ENCODE measurements around the gene PPP6C.
"Not testable (repeated sequence)": the region's sequence is repeated elsewhere in the genome, so short reads cannot be mapped to it uniquely, and the experiment has no call there.

The PPP6C gene

DNA sequence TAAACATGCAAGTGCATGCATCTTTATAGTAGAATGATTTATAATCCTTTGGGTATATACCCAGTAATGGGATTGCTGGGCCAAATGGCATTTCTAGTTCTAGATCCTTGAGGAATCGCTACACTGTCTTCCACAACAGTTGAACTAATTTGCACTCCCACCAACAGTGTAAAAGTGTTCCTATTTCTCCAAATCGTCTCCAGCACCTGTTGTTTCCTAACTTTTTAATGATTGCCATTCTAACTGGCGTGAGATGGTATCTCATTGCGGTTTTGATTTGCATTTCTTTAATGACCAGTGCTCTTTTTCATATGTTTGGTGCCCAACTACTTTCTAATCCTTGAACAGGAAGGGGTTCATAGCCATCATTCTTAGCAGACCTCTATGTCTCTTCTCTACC lies 7.8 kb downstream of the PPP6C start:
- DNase-seq, result not testable (repeated sequence)

- DNase-seq, result no peak
These were observed 8.7 kb downstream of the PPP6C start for GRCh38 chr9:125180876-125181275.

DNA sequence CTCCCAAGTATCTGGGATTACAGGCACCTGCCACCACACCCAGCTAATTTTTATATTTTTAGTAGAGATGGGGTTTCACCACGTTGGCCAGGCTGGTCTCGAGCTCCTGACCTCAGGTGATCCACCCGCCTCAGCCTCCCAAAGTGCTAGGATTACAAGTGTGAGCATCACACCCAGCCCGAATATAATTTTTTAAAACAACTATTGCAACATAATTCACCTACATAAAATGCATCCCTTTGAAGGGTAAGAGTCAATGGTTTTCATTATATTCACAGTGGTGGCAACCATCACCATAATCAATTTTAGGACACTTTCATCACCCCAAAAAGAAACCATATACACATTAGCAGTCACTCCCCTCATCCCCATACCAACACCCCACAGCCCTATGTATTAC lies 9.8 kb downstream of the PPP6C start:
- not testable (repeated sequence) for DNase-seq

DNA sequence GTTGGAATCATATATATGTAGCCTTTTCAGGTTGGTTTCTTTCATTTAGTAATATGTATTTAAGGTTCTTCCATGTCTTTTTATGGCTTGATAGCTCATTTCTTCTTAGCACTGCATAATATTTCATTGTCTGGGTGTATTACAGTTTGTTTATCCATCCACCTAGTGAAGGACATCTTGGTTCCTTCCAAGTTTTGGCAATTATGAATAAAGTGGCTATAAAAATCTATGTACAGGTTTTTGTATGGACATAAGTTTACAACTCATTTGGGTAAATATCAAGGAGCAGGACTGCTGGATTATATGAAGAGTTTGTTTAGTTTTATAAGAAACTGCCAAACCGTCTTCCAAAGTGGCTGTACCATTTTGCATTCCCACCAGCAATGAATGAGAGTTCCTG lies 11.7 kb downstream of the PPP6C start:
- no peak for DNase-seq

DNA sequence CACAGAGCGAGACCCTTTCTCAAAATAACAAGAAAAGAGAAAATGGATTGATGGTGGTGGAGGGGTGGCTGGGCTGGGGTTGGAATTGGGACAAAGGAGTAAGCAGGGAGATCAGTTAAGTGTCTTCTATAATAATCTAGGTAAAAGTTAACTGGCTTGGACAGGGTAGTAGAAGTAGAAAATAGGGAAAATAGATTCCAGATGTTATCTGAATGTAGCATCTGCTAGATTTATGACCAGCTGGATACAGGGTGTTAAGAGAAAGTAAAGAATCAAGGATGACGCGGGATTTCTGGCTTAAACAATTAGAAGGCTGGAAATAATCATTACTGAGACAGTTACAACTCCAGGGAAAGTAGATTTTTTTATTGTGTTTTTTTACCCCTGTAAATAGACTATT lies 13.0 kb downstream of the PPP6C start:
- DNase-seq, result no peak

GRCh38 chr9:125172031-125172755 lies 17.4 kb downstream of the PPP6C start:
- no peak for DNase-seq

DNA sequence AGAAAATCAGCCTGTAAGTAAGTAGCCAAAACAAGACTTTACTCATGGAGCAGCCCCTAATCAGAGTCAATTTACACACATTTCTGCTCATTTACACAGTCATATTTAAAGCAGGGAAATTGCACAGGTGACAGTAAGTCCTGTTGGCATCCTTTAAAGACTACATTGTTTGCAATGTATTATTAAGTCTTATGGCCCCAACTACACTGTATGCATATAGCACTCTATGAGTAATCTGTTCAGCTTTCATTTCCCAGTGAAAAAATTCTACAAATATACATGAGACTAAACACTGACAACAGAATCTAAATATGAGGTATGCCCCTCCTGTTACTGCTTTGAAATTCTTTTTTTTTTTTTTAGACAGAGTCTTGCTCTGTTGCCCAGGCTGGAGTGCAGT lies 19.7 kb downstream of the PPP6C start:
- DNase-seq, result no peak

GRCh38 chr9:125166762-125167161 lies 22.8 kb downstream of the PPP6C start:
- DNase-seq, result no peak

DNA sequence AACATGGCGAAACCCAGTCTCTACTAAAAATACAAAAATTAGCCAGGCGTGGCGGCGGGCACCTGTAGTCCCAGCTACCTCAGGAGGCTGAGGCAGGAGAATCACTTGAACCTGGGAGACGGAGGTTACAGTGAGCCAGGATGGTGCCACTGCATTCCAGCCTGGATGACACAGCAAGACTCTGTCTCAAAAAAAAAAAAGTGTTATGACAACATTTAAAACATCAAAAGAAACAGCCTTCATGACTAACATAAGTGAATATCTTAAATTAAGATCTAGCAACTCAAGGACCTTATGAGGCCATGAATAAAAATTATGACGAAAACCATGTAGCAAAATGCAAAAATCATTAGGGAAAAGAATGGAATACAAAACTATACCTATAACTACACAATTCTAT lies 26.7 kb downstream of the PPP6C start:
- not testable (repeated sequence) for DNase-seq

DNA sequence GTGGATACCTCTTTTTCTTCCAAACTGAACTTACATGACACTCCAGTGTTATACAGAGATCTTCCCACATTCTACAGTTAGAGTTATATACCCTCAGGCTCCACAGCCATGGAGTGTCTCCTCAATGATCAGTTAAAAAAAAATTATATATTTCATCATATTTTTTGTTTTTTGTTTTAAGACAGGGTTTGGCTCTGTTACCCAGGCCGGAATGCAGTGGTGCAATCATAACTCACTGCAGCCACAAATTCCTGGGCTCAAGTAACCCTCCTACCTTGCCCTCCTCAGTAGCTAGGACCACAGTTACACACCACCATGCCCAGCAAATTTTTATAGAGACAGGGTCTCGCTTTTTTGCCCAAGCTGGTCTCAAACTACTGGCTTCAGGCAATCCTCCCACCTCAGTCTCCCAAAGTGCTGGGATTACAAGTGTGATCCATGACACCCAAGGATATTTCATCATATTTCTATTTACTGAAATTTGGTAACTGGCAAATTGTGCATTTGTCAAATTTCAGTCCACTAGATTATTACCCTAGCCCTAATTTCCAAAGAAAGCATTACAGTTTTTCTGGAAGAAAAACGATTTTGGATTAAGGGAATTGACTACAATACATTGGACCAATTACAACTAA lies 28.2 kb downstream of the PPP6C start:
- DNase-seq, result no peak

GRCh38 chr9:125160750-125161149 lies 28.9 kb downstream of the PPP6C start:
- no peak for DNase-seq

DNA sequence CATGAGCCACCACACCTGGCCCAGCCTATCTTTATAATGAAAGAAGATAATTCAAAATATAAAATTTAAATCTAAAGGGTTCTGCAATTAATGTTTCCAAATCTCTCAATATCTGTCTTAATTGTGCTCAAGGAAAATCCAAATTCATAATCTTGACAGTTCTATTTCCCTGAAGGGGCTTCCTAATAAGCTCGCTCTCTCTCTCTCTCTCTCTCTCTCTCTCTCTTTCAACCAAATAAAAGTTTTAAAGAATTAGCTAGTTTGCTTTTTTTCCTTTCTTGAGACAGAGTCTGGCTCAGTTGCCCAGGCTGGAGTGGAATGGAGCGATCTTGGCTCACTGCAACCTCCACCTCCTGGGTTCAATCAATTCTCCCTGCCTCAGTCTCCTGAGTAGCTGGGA lies 33.1 kb downstream of the PPP6C start:
- no peak for DNase-seq

- no peak for DNase-seq
These were observed 35.8 kb downstream of the PPP6C start for GRCh38 chr9:125153712-125154367.

DNA sequence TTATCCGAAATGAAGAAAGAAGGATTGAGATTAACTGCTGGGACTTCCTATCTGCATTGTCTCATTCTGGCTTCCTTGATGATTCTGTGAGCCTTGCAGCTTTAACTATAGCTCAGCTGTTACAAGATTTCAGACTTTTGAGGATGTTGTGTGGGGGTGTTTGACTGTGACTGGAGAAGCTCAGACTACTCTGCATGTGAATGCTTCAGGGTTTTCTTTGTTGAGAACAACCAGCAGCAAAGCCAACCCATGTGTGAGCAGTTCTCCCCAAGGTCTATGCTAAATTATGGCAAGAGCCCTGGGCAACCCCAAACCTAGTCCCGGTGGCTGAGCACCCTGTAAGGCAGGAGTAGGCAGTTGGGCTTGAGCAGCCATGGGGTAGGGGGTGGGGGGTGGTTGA lies 37.9 kb downstream of the PPP6C start:
- DNase-seq, result no peak

- no peak for DNase-seq
These were observed 39.0 kb downstream of the PPP6C start for GRCh38 chr9:125150349-125151245.

DNA sequence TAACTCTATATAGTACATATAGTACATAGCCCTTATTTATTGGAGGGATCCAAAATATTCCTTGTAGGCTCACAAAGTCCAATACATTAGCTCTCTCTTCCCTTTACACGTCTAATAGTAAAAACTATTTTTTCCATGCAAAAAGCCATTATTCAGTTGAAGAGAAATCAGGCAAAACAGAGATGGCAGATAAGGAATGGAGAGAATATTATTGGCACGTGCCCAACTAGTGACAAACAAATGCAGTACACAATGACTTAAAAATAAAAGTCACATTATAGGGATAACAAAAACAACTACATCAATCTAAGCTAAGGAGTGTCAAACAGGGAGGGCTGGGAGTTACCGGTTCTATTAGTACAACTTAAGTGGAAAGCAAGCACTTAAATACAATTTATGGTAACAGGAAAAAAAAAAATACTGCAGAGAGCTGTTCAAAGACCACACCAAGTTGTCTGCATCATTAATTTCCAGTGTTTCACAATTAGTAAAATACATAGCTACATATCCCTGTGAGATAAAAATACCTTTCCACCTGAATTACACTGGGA lies 42.1 kb downstream of the PPP6C start:
- DNase-seq, result no peak

- no peak for DNase-seq
These were observed 43.4 kb downstream of the PPP6C start for GRCh38 chr9:125146247-125146646.

- DNase-seq, result no peak
These were observed 44.2 kb downstream of the PPP6C start for GRCh38 chr9:125145425-125145824.

- DNase-seq, result peak; percentile 99
These were observed 46.1 kb downstream of the PPP6C start, which contains the start of gene SCAI for GRCh38 chr9:125143377-125144090. TSS of gene SCAI (minus strand) at chr9:125143528. CDS start at chr9:125143437, 91 bp downstream.

GRCh38 chr9:125142560-125143376 lies 46.8 kb downstream of the PPP6C start:
- no peak for DNase-seq

DNA sequence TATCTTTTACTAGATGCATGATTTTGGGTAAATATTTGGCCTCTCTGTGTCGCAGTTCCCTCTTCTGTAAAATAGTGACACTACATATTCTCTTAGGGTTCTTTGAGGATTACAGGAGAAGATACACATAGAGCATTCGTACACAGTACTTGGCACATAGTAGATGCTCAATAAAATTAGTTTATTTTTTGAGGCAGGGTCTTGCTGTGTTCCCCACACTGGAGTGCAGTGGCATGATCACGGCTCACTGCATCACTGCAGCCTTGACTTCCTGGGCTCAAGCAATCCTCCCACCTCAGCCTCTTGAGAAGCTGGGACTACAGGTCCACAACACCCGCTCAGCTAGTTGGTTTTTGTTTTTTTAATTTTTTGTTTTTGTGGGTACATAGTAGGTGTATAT lies 47.9 kb downstream of the PPP6C start:
- no peak for DNase-seq
